HCT116 (cell line): ENCODE data around the gene PYGO2. TPM values are rescaled to one million over a fixed set of nuclear protein-coding genes. Genes with fewer than 3 reads are reported as not detected.

Source experiments
- ATAC-seq: fragments of 200-7000 bp; cut with Tn5 transposase; 2 replicates; pipeline ENCODE4 v1.9.1; 2020; ENCODE audit warnings: mild to moderate bottlenecking, moderate library complexity
- BruUV-seq: library from RNA; stranded (reverse); fragments of 400-500 nt; replicated peaks from 2 replicates; lab custom pipeline; 2021; lab: Mats Ljungman, UMichigan
- CTCF ChIA-PET: fragments of 300-600 bp; sonication (Branson Sonifier 250); formaldehyde crosslinking; loops from one replicate; lab custom pipeline; 2021; ENCODE audit warnings: antibody characterized with exemption; lab: Charles Lee
- POLR2A ChIA-PET: fragments of 300-600, 350-600 bp; sonication (Branson Sonifier 250); formaldehyde crosslinking; loops from one replicate; lab custom pipeline; 2021; ENCODE audit warnings: antibody characterized with exemption; lab: Charles Lee
- RAD21 ChIA-PET, 2 experiments: fragments of 300-600 bp; sonication (Branson Sonifier 250); formaldehyde crosslinking; loops; one replicate each; lab custom pipeline; 2023; ENCODE audit warnings: low total read pairs in 2 of 2; ENCODE audit not compliant: uncharacterized antibody in 2 of 2, unreplicated experiment in 2 of 2, low non-redundant PET in 1 of 2; lab: Charles Lee
- DNase-seq: peaks from one replicate; pipeline ENCODE4 v3.0.0-alpha.2; 2010; ENCODE audit warnings: low read depth, low spot score
- H2AFZ ChIP-seq: fragments of 200-600 bp; shearing (Covaris generic), sonication (generic); 2 replicates; pipeline ENCODE4 v1.6.1; 2017; ENCODE audit warnings: low read depth, mixed run types, mixed read lengths, antibody characterized with exemption, low read length; ENCODE audit not compliant: poor library complexity, severe bottlenecking
- H3K27ac ChIP-seq: 2 replicates; pipeline ENCODE4 v1.5.1; 2012; ENCODE audit warnings: low read depth, low read length
- H3K27me3 ChIP-seq: fragments of 200-600 bp; sonication (generic); 2 replicates; pipeline ENCODE4 v1.6.1; 2016; ENCODE audit warnings: mixed run types, low read length, mixed read lengths; ENCODE audit not compliant: insufficient read depth
- H3K36me3 ChIP-seq, 2 experiments: fragments of 200-500 bp in 1 of 2; fragments of 200-600 bp in 1 of 2; sonication (Bioruptor generic) in 1 of 2; sonication (generic) in 1 of 2; 2 replicates each; pipeline versions ENCODE4 v1.5.1 to v1.6.1; 2014 to 2016; ENCODE audit warnings: low read length in 2 of 2, inconsistent platforms in 1 of 2, mixed read lengths in 1 of 2, mixed run types in 1 of 2; ENCODE audit not compliant: insufficient read depth in 2 of 2, control insufficient read depth in 1 of 2
- H3K4me1 ChIP-seq, 2 experiments: fragments of 200-600 bp in 1 of 2; sonication (generic) in 1 of 2; 2 replicates each; pipeline versions ENCODE4 v1.5.1 to v1.6.1; 2012 to 2017; ENCODE audit warnings: low read length in 2 of 2, inconsistent platforms in 1 of 2, mild to moderate bottlenecking in 1 of 2, mixed read lengths in 1 of 2, mixed run types in 1 of 2, moderate library complexity in 1 of 2; ENCODE audit not compliant: insufficient read depth in 2 of 2, control insufficient read depth in 1 of 2
- H3K4me2 ChIP-seq: fragments of 200-600 bp; sonication (generic); 2 replicates; pipeline ENCODE4 v1.6.1; 2017; ENCODE audit warnings: mixed run types, low read length, mixed read lengths
- H3K4me3 ChIP-seq, 2 experiments: fragments of 200-600 bp in 1 of 2; sonication (generic) in 1 of 2; replicated peaks in 1 of 2; 2 replicates each; pipeline ENCODE4 v1.5.1; 2011 to 2016; ENCODE audit warnings: low read length in 2 of 2, control low read depth in 1 of 2, low read depth in 1 of 2, mild to moderate bottlenecking in 1 of 2, mixed read lengths in 1 of 2, mixed run types in 1 of 2
- H3K79me2 ChIP-seq: fragments of 200-600 bp; sonication (generic); 2 replicates; pipeline ENCODE4 v1.6.1; 2017; ENCODE audit warnings: mild to moderate bottlenecking, mixed run types, low read length, moderate library complexity, mixed read lengths; ENCODE audit not compliant: insufficient read depth
- H3K9ac ChIP-seq: fragments of 200-600 bp; sonication (generic); 2 replicates; pipeline ENCODE4 v1.6.1; 2016; ENCODE audit warnings: low read length, mixed read lengths
- H3K9me2 ChIP-seq: fragments of 200-600 bp; sonication (generic), shearing (Covaris generic); 2 replicates; pipeline ENCODE4 v1.6.1; 2017; ENCODE audit warnings: mixed run types, mild to moderate bottlenecking, moderate library complexity; ENCODE audit not compliant: insufficient read depth
- H3K9me3 ChIP-seq, 2 experiments: fragments of 200-500 bp in 1 of 2; fragments of 200-600 bp in 1 of 2; sonication (Bioruptor generic) in 1 of 2; sonication (generic) in 1 of 2; 2 replicates each; pipeline ENCODE4 v1.6.1; 2014 to 2017; ENCODE audit warnings: low read length in 2 of 2, mixed read lengths in 2 of 2, inconsistent platforms in 1 of 2, low read depth in 1 of 2, mild to moderate bottlenecking in 1 of 2, mixed run types in 1 of 2, moderate library complexity in 1 of 2; ENCODE audit not compliant: control insufficient read depth in 1 of 2, insufficient read depth in 1 of 2
- H4K20me1 ChIP-seq: fragments of 200-600 bp; sonication (generic), shearing (Covaris generic); 2 replicates; pipeline ENCODE4 v1.6.1; 2017; ENCODE audit warnings: mixed run types, mild to moderate bottlenecking, moderate library complexity; ENCODE audit not compliant: insufficient read depth
- CEBPB ChIP-seq: IDR thresholded peaks from 2 replicates; pipeline ENCODE4 v1.6.1; 2012; ENCODE audit warnings: low read depth
- ELF1 ChIP-seq: IDR thresholded peaks from 2 replicates; pipeline ENCODE4 v1.6.1; 2012; ENCODE audit warnings: low read depth, borderline replicate concordance
- POLR2AphosphoS5 ChIP-seq: IDR thresholded peaks from 2 replicates; pipeline ENCODE4 v1.6.1; 2011; ENCODE audit warnings: mild to moderate bottlenecking, low read depth, low read length, moderate library complexity
- RAD21 ChIP-seq: IDR thresholded peaks from 2 replicates; pipeline ENCODE4 v1.6.1; 2012; ENCODE audit warnings: low read depth, mild to moderate bottlenecking
- TCF7L2 ChIP-seq: IDR thresholded peaks from 2 replicates; pipeline ENCODE4 v1.7.0; 2011; ENCODE audit warnings: borderline replicate concordance, inconsistent platforms; ENCODE audit not compliant: insufficient read depth, insufficient read length; ENCODE audit errors: extremely low read depth
- ZBTB33 ChIP-seq: IDR thresholded peaks from 2 replicates; pipeline ENCODE4 v1.6.1; 2011; ENCODE audit warnings: mild to moderate bottlenecking, low read length, moderate library complexity; ENCODE audit not compliant: insufficient replicate concordance; ENCODE audit errors: extremely low read depth
- ZFX ChIP-seq: fragments of 450-650 bp; IDR thresholded peaks from 2 replicates; pipeline ENCODE4 v1.6.1; 2017
- intact Hi-C: fragments of 100-400 bp; cut with micrococcal nuclease; formaldehyde crosslinking; loops from 2 replicates; pipeline ENCODE4 v1.10.0; 2022
- total RNA-seq: library from RNA; stranded (reverse); gene quantifications from one replicate; pipeline ENCODE4 v1.2.1, GENCODE V29; 2021; ENCODE audit not compliant: unreplicated experiment
- TF ChIP-seq, protein P1 (sequence below), 3 experiments: fragments of 200-600 bp in 1 of 3; sonication (generic) in 1 of 3; IDR thresholded peaks in 2 of 3; conservative IDR thresholded peaks in 1 of 3; 2 replicates each; pipeline ENCODE4 v1.5.1; 2012 to 2017; ENCODE audit warnings: low read depth in 2 of 3, low read length in 2 of 3, antibody characterized with exemption in 1 of 3, borderline replicate concordance in 1 of 3, control low read depth in 1 of 3, mild to moderate bottlenecking in 1 of 3, mixed read lengths in 1 of 3, mixed run types in 1 of 3, moderate library complexity in 1 of 3; ENCODE audit not compliant: insufficient read depth in 1 of 3
- TF ChIP-seq, protein P2 (sequence below): IDR thresholded peaks from 2 replicates; pipeline ENCODE4 v1.6.1; 2012

Gene PYGO2
- total RNA-seq, 1 experiment from 2014 or later = 37.2 TPM

GRCh38 chr1:154969860-154970452 lies 8.4 kb upstream of the PYGO2 start:
- H3K4me2 ChIP-seq = peak overlapping the region; percentile 90
- CTCF ChIA-PET = interaction anchor here (1.2 to 2.0 kb wide), 5 partner anchors 8 to 81 kb away, joined by 3 to 15 read pairs (median 5); partner anchors contain the start of genes ADAM15 and PYGO2
- H3K79me2 ChIP-seq = peaks cover 78% of the 10 kb centered on the region
- BruUV-seq = no TSS peak
- no peak for TF ChIP-seq CEBPB
- no peak for TF ChIP-seq ZFX
- TF ChIP-seq RAD21 = no peak
- no peak for TF ChIP-seq ZBTB33
- TF ChIP-seq, protein P1, sequence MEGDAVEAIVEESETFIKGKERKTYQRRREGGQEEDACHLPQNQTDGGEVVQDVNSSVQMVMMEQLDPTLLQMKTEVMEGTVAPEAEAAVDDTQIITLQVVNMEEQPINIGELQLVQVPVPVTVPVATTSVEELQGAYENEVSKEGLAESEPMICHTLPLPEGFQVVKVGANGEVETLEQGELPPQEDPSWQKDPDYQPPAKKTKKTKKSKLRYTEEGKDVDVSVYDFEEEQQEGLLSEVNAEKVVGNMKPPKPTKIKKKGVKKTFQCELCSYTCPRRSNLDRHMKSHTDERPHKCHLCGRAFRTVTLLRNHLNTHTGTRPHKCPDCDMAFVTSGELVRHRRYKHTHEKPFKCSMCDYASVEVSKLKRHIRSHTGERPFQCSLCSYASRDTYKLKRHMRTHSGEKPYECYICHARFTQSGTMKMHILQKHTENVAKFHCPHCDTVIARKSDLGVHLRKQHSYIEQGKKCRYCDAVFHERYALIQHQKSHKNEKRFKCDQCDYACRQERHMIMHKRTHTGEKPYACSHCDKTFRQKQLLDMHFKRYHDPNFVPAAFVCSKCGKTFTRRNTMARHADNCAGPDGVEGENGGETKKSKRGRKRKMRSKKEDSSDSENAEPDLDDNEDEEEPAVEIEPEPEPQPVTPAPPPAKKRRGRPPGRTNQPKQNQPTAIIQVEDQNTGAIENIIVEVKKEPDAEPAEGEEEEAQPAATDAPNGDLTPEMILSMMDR (IDR thresholded peaks at IDR 0.05 in 2 of 3, conservative IDR thresholded peaks at IDR 0.05 in 1 of 3; ENCODE audit: borderline replicate concordance in 1 of 3, insufficient read depth in 1 of 3, low read depth in 2 of 3, low read length in 2 of 3) = no peak
- TF ChIP-seq, protein P2, sequence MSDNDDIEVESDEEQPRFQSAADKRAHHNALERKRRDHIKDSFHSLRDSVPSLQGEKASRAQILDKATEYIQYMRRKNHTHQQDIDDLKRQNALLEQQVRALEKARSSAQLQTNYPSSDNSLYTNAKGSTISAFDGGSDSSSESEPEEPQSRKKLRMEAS = no peak
- no peak for TF ChIP-seq ELF1
- TF ChIP-seq POLR2AphosphoS5 = no peak
- no peak for TF ChIP-seq TCF7L2
- H3K36me3 ChIP-seq = peaks cover 16 to 41% of the 10 kb centered on the region in 2 experiments; a peak in 3 of 4 replicates
- POLR2A ChIA-PET = interaction anchor here (1.1 to 5.4 kb wide), 8 partner anchors 8 to 34 kb away, joined by 4 to 46 read pairs (median 8); partner anchors contain the start of genes FLAD1, PBXIP1, PMVK and PYGO2
- H3K9me2 ChIP-seq = no peaks in the 10 kb centered on the region
- peak overlapping the region; percentile 86 for H3K27ac ChIP-seq
- H3K9ac ChIP-seq = peak overlapping the region; percentile 86
- no peaks in the 10 kb centered on the region for H3K27me3 ChIP-seq
- RAD21 ChIA-PET = interaction anchor here (0.6 to 1.0 kb wide), 2 partner anchors 30 to 47 kb away, joined by 3 read pairs; no protein-coding TSS in a partner anchor
- ATAC-seq (no peak), DNase-seq (no peak)
- no peak overlapping the region for H2AFZ ChIP-seq
- no peaks in the 10 kb centered on the region for H4K20me1 ChIP-seq
- no peaks in the 10 kb centered on the region for H3K9me3 ChIP-seq
- peak overlapping the region; percentile 40 to 70 for H3K4me3 ChIP-seq
- peaks cover 33 to 61% of the 10 kb centered on the region in 2 experiments for H3K4me1 ChIP-seq
- intact Hi-C loops = loop anchor here (5.0 kb wide), 2 partner anchors 92 to 167 kb away; partner anchors contain the start of genes EFNA4 and SLC50A1
